ENCODE measurements around the gene CCR7.
"Not testable (repeated sequence)": the region's sequence is repeated elsewhere in the genome, so short reads cannot be mapped to it uniquely, and the experiment has no call there.

Gene CCR7

DNA sequence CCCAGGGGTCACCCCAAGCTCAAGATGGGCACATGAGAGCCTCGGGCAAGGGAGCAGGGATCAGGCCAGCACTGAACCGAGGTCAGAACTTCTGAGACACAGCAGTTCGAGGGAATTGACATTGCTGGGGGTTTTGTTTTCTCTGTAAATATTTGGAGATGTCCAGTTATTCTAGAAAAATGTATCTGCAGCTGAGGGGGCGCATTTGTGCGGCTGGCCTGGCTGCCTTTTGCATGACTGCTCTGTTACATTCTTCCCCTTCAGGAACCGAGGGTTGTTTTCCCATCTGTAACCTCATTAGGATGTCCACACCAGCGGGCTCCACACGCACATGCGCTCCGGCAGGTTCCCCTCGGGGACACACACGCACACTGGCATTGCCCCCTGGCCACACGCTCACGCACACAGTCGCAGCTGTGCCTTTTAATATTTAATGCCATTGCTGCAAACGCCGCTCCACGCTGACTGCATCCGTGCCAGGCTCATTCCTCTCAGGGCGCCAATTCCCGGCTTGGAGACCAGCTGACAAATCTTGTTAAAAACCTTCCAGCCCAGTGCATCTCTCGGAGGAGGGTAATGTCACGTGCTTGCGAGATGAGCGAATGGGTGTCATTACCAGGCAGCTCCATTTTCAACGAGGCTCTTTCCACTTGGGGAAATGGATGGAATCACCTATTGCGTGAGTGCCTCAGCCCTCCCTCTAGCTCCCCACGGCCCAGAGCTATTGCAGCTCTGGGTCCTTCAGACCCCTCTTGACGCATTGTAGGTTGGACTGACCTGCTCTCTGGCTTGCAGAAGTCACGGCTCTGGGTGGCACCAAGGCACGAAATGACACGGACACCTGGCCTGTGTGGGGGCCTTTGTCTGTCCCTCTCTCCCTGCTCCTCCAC, 13.1 kb downstream of the CCR7 start:
- DNase-seq (ENCODE audit: low read depth in 4 of 4, low spot score in 1 of 4), result no peak

DNA sequence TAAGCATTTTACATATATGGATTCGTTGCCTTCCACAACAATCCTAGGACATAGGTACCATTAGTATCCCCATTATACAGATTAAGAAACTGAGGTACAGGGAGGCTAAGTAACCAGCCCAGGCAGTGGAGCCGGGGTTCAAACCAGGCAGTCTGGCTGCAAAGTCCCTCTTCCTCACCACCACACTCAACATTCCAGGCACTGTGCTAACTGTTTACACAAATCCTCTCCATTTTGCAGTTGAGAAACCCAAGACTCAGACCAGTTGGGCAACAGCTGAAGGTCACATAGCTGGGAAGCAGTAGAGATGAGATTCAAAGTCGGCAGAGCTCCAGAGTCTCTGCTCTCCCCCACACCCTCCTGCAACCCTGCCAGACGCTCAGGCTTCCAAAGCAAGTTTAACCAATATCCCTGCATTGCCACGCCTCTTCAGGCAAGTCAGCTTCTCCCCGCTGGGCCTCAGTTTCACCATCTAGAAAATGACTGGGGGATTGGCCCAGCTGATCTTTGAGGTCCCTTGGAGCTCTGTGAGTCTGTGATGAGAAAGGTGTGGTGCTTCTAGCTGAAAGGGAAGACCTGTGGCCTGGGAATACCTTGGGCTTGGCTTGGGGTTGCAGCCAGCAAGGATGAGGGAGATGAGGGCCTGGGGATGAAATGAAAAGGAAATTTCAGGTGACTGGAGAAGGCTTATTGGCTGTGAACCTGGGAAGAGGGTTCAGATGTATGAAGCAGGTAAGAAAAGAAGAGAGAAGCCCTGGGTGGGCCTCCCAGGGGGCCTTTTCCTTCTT, 14.0 kb downstream of the CCR7 start:
- no peak for DNase-seq (ENCODE audit: low read depth in 4 of 4, low spot score in 1 of 4)

DNA sequence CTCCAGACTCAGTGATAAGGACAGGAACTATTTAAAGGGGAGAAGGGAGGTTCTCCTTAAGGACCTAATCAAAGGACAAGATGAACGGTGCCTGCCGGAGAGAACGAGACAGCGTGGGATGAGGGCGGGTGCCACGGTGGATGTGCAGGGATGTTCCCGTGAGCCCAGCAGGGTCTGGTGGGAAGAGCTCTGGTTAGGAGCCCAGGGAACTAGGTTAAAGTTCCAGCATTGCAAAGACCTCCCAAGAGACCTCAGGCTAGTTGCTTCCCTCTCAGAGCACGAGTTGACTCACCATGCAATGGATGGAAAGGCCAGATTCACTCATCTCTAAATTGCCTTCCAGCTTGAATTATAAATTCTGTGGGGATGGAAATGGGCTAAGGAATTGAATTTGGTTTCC, 14.7 kb downstream of the CCR7 start:
- DNase-seq (ENCODE audit: low read depth in 4 of 4, low spot score in 1 of 4), result no peak

DNA sequence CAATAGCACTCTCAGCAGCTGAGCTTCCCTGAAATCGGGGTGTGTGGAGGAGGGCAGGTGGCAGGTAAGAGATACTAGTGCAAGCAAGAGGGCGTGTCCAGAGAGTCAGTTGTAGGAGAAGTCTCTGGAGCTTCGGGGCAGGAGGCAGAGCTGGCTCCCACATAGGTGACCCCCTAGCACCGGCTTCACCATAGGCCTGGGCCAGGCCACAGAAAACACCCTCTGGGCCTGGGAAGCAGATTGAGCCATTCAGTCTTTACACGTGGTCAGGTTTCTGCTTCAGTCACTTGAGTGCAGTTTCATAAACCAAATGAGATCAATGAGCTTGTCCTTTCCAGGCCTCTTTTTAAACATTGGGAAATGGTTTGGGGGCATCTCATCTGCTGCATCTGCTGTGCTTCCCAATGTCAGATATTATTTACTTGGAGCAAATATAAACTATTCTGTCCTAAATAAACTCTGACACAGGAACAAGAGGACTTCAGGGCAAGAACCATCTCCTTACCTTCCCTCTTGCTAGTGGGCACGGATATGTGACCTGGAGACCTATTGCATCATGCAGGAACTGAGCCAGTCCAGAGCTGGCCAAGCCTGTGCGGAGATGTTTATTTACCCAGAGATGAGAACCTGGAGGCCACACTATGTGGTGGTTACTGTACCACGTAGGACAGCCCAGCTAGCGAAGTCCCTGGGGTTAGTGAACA, 16.1 kb downstream of the CCR7 start:
- no peak for DNase-seq (ENCODE audit: low read depth in 4 of 4, low spot score in 1 of 4)

DNA sequence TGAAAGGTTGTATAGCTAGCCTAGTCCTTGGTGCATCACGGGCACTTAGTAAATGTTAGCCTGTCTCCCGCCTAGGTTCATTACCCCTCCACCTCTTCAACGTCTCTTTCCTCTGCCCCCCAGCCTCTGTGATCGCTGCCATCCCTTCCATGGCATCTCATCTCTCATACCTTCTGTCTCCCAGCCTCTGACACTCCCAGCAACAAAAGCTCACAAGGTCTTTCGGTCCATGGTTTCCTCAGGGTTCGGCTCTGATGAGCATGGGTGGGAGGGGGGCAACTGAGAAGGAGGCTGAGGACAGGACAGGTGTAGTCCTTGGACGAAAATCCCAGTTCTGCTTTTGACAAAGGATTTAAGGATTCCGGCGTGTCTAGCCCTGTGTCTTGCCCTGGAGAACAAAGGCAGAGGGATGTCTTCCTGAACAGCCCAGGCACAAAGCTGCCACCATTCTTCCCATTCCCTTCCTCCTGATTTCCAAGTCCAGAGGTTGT, 16.7 kb downstream of the CCR7 start:
- no peak for DNase-seq (ENCODE audit: low read depth in 4 of 4, low spot score in 1 of 4)

DNA sequence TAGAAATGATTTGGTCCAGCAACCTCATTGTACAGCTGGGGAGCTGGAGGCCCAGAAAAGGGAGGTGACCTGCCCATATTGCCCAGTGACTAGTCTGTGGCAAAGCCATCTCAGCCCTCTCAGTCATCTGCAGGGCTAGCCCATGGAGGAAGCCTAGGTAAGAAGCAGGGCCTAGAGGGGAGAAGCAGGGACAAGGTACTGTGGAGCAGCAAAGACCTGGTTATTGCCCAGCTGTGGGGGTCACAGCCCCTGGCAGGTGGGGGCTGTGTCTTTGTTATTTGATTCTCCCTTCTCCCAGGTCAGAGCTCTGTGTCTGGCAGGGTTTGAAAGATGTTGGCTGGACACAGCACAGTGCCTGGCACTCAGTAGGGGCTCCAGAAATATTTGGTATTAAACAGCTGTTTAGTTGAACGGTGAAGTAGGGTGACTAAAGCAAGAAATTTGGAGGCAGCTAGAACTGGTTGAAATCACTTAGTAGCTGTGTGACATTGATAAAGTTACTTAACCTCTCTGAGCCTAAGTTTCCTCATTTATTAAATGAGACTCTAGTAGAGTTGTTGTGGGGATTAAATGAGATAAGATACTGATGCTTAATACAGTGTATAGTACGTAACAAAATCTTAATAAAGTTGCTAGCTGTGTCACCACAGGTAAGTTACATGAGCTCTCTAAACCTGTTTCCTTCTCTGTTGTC, 17.3 kb downstream of the CCR7 start:
- no peak for DNase-seq (ENCODE audit: low read depth in 4 of 4, low spot score in 1 of 4)

DNA sequence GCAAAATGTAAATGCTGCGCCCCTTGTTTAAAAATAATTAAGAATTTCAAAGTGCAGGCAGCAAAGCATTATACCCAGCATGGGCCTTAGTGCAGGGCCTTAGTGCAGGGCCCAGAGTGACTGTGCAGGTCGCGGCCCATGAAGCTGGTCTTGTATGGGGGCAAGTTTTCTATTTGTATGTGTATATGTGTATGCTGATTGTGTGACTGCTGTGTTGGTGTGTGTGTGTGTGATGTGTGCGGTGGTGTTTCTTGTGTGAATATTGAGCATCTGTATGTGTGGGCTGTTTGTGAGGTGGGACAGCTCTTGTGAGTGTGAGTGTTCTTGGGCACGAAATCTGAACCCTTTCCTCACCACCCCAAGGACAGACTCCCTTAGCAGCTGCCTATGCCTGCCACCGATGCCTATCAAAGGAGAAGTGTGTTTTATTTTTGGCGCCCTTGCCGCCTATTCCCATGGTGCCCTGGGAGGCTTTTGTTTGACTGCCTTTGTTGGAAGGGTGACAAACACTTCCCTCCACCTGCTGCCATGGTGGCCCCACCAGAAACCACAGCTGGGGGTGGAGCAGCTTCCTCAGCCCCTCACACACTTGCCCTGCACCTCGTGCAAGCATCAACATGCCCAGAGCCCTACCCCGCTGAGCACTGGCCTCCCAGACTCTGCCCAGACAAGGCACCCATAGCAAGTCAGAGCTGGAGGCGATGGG, 18.0 kb downstream of the CCR7 start:
- DNase-seq (ENCODE audit: low read depth in 4 of 4, low spot score in 1 of 4), result no peak

GRCh38 chr17:40546497-40546896, 18.8 kb downstream of the CCR7 start:
- not testable (repeated sequence) for DNase-seq (ENCODE audit: low read depth in 4 of 4, low spot score in 1 of 4)

DNA sequence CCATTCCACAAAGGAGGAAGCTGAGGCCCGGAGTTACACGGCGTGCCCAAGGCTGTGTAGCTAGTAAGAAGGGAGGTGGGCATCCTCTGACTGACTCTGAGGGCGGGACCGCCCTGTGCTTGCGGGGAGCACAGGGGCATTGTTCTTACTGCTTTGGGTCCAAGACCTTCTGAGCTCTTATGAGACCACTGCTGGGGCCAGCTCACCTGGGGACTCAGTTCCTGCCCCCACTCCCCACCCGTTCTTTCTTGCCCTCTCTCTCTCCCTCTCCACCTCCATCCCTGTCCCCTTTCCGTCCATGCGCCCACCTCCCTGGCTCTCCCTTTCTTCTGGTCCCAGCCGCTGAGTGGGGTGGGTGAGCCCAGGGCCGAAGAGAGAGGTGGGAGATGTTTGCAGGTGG, 19.6 kb downstream of the CCR7 start:
- DNase-seq (ENCODE audit: low read depth in 4 of 4, low spot score in 1 of 4), result no peak

- no peak for DNase-seq (ENCODE audit: low read depth in 4 of 4, low spot score in 1 of 4)
These were observed 22.5 kb downstream of the CCR7 start for GRCh38 chr17:40542558-40543411.

DNA sequence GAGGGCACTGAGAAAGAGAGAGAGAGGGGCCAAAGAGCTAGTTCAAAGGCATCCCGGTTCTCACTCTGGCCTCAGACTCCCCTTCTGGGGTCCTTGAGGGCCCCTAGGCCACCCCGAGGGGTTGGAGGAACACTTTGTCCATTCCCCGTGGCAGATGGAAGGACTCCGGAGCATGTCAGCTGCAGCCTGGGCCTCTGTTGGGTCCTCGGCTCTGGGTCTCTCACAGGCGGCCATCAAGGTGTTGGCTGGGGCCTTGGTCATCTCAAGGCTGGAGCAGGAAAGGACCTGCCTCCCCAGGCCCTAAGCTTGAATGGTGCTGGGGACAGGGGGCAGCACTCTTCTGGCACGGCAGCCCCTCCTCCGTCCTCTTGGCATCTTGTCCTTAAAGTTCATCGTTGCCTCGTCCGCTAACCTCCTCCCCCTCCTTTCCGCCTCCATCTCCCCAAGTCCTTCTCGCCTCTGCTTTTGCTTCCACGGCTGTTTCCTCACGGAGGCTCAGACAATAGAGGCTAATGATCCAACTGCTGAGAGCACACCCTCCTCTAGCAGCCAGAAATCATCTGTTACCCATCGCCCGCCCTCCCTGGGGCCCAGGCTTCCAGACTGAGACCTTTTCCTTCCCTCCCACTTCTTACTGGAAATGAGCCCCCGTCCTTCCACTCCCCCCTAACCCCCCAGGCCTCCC, 23.3 kb downstream of the CCR7 start:
- DNase-seq (ENCODE audit: low read depth in 4 of 4, low spot score in 1 of 4), result no peak

GRCh38 chr17:40541060-40541872, 24.0 kb downstream of the CCR7 start:
- DNase-seq (ENCODE audit: low read depth in 4 of 4, low spot score in 1 of 4), result no peak

- DNase-seq (ENCODE audit: low read depth in 4 of 4, low spot score in 1 of 4), result no peak
These were observed 24.8 kb downstream of the CCR7 start for GRCh38 chr17:40540448-40540847.

- DNase-seq (ENCODE audit: low read depth in 4 of 4, low spot score in 1 of 4), result no peak
These were observed 25.4 kb downstream of the CCR7 start for GRCh38 chr17:40539711-40540411.

- DNase-seq (ENCODE audit: low read depth in 4 of 4, low spot score in 1 of 4), result no peak
These were observed 26.2 kb downstream of the CCR7 start for GRCh38 chr17:40538936-40539705.

Measured in stimulated activated CD4-positive, alpha-beta T cell treated with anti-CD3 and anti-CD28 coated beads, Interleukin-1b, Interleukin-23, amount 100 ng/mL, for 24 hours (primary cell).